Measurements from ENCODE around the gene PRKACA.

- TF ChIP-seq CTCF (IDR thresholded peaks at IDR 0.05; ENCODE audit: insufficient read depth, low read length) (no peak), POLR2AphosphoS5 (IDR thresholded peaks at IDR 0.05; ENCODE audit: low read depth) (0 out of 2 replicates have a peak, but pooled peaks have one; percentile 9)
These were observed 2.3 kb upstream of the PRKACA start for GRCh38 chr19:14119644-14120496.

All from HL-60 (cell line).